Natural killer cell (primary cell): ENCODE measurements around the gene DIPK1A. TPM values are rescaled to one million over a fixed set of nuclear protein-coding genes. Genes with fewer than 3 reads are reported as not detected.

Experiments
- ATAC-seq, 3 donors: fragments of 150-1000 bp in 2 of 3; fragments of 200-7000 bp in 1 of 3; cut with Tn5 transposase; 1 replicate in 1 of 3; 2 replicates in 2 of 3; pipeline ENCODE4 v1.10.0; 2021; ENCODE audit warnings: mild to moderate bottlenecking in 2 of 3, moderate library complexity in 2 of 3
- DNase-seq, 2 donors: peaks; one replicate each; pipeline versions ENCODE4 v3.0.0 to v3.0.0-alpha.2; 2013 to 2021; ENCODE audit warnings: mixed read lengths in 1 of 2
- H3K27ac ChIP-seq: one replicate; pipeline ENCODE4 v1.5.1; 2013; ENCODE audit warnings: mild to moderate bottlenecking, low read length
- H3K27me3 ChIP-seq: one replicate; pipeline ENCODE4 v1.6.1; 2013; ENCODE audit warnings: low read length; ENCODE audit not compliant: control insufficient read depth, insufficient read depth
- H3K36me3 ChIP-seq: one replicate; pipeline ENCODE4 v1.6.1; 2013; ENCODE audit warnings: low read length; ENCODE audit not compliant: control insufficient read depth, insufficient read depth
- H3K4me1 ChIP-seq: one replicate; pipeline ENCODE4 v1.6.1; 2013; ENCODE audit warnings: low read length; ENCODE audit not compliant: control insufficient read depth, insufficient read depth
- H3K4me3 ChIP-seq: one replicate; pipeline ENCODE4 v1.5.1; 2013; ENCODE audit warnings: low read length
- H3K9me3 ChIP-seq: one replicate; pipeline ENCODE4 v1.6.1; 2013; ENCODE audit warnings: low read length; ENCODE audit not compliant: control insufficient read depth, insufficient read depth
- H3K27ac Mint-ChIP-seq, 2 donors: one replicate each; pipeline ENCODE4 v1.8.0; 2022; ENCODE audit warnings: mild to moderate bottlenecking in 2 of 2, mixed read lengths in 2 of 2, moderate library complexity in 1 of 2
- H3K27me3 Mint-ChIP-seq, 2 donors: one replicate each; pipeline ENCODE4 v1.8.0; 2022; ENCODE audit warnings: low read depth in 2 of 2, mixed read lengths in 2 of 2
- H3K36me3 Mint-ChIP-seq: one replicate; pipeline ENCODE4 v1.8.0; 2022; ENCODE audit warnings: mixed read lengths
- H3K4me1 Mint-ChIP-seq, 2 donors: one replicate each; pipeline ENCODE4 v1.8.0; 2022; ENCODE audit warnings: mixed read lengths in 2 of 2
- H3K4me3 Mint-ChIP-seq: one replicate; pipeline ENCODE4 v1.8.0; 2022; ENCODE audit warnings: mild to moderate bottlenecking, moderate library complexity, mixed read lengths
- H3K9me3 Mint-ChIP-seq, 2 donors: one replicate each; pipeline ENCODE4 v1.8.0; 2022; ENCODE audit warnings: mixed read lengths in 2 of 2
- WGBS: methylation state at CpG from one replicate; pipeline ENCODE4 v1.1.7; 2013; ENCODE audit warnings: missing lambda C conversion rate; ENCODE audit not compliant: insufficient coverage; 5-methylcytosine and 5-hydroxymethylcytosine counted together
- intact Hi-C: fragments of 100-400 bp; cut with micrococcal nuclease; formaldehyde crosslinking; loops from one replicate; pipeline ENCODE4 v1.14.2; 2022
- total RNA-seq, 4 donors: library from RNA; stranded (reverse); fragments of 120-200 nt in 1 of 4; gene quantifications; one replicate each; pipeline versions ENCODE4 v1.2.3 to v1.2.4, GENCODE V29; 2013 to 2022
- TF ChIP-seq, protein P1 (sequence below): fragments of 200-600 bp; IDR thresholded peaks from one replicate; pipeline ENCODE4 v1.8.0; 2022; ENCODE audit warnings: antibody characterized with exemption

Gene DIPK1A
- total RNA-seq, 3 donors from 2014 or later (not counting 1 experiment from before 2014, with no cell fraction given), result 7.0 to 11.3 (median 11.2) TPM

DNA sequence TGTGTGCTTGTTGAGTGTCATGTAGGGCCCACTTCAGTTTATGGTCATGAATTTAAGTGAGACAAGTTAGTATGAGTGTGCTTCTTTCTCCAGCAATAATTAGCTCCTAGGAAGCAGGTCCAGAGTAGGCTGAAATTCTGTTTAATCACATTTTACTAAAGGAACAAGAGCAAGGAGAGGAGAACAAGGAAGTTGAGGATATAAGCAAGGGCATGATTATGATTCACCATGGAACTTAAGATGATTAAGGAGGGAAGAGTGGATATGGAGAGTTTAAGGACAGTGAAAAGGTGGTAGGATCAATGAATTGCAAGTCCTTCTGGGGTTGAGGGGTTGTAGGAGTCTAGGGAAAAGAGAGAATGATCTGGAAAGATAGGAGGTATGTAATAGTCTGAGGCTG, 3.1 kb upstream of the DIPK1A start:
- H3K9me3 Mint-ChIP-seq, result no peaks in the 10 kb centered on the region
- no peaks in the 10 kb centered on the region for H3K9me3 ChIP-seq
- no peak overlapping the region for H3K27ac ChIP-seq
- peaks cover 34% of the 10 kb centered on the region for H3K4me1 ChIP-seq
- H3K27ac Mint-ChIP-seq, result no peak overlapping the region
- no peaks in the 10 kb centered on the region for H3K27me3 ChIP-seq
- no peak for DNase-seq
- TF ChIP-seq, protein P1, sequence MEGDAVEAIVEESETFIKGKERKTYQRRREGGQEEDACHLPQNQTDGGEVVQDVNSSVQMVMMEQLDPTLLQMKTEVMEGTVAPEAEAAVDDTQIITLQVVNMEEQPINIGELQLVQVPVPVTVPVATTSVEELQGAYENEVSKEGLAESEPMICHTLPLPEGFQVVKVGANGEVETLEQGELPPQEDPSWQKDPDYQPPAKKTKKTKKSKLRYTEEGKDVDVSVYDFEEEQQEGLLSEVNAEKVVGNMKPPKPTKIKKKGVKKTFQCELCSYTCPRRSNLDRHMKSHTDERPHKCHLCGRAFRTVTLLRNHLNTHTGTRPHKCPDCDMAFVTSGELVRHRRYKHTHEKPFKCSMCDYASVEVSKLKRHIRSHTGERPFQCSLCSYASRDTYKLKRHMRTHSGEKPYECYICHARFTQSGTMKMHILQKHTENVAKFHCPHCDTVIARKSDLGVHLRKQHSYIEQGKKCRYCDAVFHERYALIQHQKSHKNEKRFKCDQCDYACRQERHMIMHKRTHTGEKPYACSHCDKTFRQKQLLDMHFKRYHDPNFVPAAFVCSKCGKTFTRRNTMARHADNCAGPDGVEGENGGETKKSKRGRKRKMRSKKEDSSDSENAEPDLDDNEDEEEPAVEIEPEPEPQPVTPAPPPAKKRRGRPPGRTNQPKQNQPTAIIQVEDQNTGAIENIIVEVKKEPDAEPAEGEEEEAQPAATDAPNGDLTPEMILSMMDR, result no peak
- no peaks in the 10 kb centered on the region for H3K36me3 ChIP-seq
- no peak overlapping the region for H3K4me3 ChIP-seq
- no peaks in the 10 kb centered on the region for H3K27me3 Mint-ChIP-seq
- H3K4me1 Mint-ChIP-seq, result peaks cover 15% of the 10 kb centered on the region in 2 donors
- no peak for ATAC-seq
- intact Hi-C loops, result loop anchor here (10.0 kb wide), 1 partner anchor 880 kb away; no protein-coding TSS in a partner anchor
- H3K36me3 Mint-ChIP-seq, result no peaks in the 10 kb centered on the region
- H3K4me3 Mint-ChIP-seq, result no peak overlapping the region

DNA sequence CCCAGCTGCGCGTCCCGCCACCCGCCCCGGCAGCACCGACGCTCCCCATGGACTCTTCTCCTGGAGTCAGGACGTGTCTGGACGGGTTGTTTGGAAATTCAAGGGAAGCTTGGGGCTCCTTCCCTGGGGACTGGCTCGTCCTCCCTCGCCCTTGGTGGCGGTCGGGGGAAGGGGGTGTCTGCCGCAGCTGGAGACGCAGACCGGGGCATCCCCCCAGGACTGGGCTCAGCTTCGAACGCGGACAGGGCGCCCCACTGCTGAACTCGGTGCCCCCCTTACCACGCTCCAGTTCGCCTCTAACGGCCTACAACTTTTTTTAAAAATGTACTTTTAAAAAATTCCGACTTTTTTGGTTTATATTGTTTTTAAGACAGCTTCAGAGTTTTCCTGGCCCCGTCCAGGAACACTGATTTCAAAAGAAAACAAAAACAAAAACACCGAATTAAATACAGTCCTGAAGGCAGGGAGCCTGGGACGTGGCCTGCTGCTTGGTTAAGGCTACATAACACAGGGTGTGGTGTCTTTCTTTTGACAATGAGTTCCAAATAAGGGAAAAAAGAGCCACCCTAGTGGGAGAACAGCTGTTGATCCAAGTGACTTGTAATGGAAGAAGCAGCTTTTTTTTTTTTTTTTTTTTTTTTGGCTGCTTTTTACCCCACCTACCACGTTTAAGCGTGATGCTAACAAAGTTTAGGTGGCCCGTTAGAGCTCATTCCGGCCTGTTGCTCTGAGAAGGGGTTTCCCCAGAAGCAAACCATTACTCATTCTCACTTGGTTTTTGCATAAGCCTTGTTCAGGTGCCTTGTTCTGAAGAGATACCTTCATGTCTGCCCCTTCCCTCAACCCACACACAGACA, 862 bp upstream of the DIPK1A start:
- H3K27me3 Mint-ChIP-seq, result no peaks in the 10 kb centered on the region
- DNase-seq, result peak; percentile 39 to 93

DNA sequence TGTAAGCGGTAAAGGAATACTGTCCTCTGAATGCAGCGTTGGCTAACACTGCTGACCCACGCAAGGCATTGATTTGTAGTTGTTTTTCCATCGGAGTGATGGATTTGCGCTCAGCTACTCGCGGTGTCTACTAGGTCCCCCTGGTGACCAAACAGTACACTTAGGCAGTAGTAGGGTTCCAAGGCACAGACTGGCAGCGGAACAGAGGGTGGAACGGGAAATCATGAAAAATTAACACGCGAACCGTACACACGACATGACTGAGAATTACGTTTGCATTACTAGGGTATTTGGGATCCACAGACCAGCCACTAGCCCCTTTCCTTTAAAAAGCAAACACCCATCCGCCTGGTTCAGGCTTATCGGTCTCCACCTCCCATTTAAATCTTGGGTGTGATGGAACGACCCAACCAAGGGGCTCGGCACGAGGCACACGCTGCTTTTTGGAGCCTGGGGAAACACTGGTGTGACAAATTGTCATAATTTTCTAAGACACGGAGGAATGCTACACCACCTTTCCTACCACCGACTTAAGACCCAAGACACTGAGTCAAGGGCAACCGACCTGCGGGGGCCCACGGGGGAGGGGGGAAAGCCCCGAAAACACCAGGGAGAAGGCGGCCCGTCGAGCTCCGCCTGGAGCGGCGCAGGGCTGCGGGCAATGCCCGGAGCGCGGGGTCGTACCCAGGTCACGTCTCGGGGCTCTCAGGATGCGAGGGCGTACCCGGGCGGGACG, 699 bp downstream of the DIPK1A start:
- 0% methylated on average over 44 of the region's 44 CpGs for WGBS
- TF ChIP-seq, protein P1, result peak; percentile 49
- Mint-ChIP-seq H3K36me3 (no peaks in the 10 kb centered on the region), H3K27ac (peak overlapping the region; percentile 93 to 95), H3K27me3 (no peaks in the 10 kb centered on the region), H3K9me3 (no peaks in the 10 kb centered on the region), H3K4me1 (peaks cover 39 to 40% of the 10 kb centered on the region in 2 donors), H3K4me3 (peak overlapping the region; percentile 95)
- H3K9me3 ChIP-seq, result no peaks in the 10 kb centered on the region
- DNase-seq (peak; percentile 69 to 89), ATAC-seq (peak; percentile 34 to 63 (median 39))
- H3K27ac ChIP-seq, result peak overlapping the region; percentile 92
- intact Hi-C loops, result loop anchor here (1.0 to 10.0 kb wide), 6 partner anchors 34 to 884 kb away; partner anchors contain the start of genes CCDC18 and TMED5
- H3K36me3 ChIP-seq, result no peaks in the 10 kb centered on the region
- H3K27me3 ChIP-seq, result no peaks in the 10 kb centered on the region
- peak overlapping the region; percentile 91 for H3K4me3 ChIP-seq
- peaks cover 46% of the 10 kb centered on the region for H3K4me1 ChIP-seq

More for the DNA sequence above, 862 bp upstream of the DIPK1A start:
- no peaks in the 10 kb centered on the region for H3K36me3 ChIP-seq
- Mint-ChIP-seq H3K4me1 (peaks cover 23 to 25% of the 10 kb centered on the region in 2 donors), H3K36me3 (no peaks in the 10 kb centered on the region), H3K27ac (no peak overlapping the region), H3K4me3 (no peak overlapping the region), H3K9me3 (no peaks in the 10 kb centered on the region)
- intact Hi-C loops, result loop anchor here (1.0 to 10.0 kb wide), 5 partner anchors 19 to 883 kb away; partner anchors contain the start of genes CCDC18 and TMED5
- peaks cover 43% of the 10 kb centered on the region for H3K4me1 ChIP-seq
- peak; percentile 61 to 70 (median 64) for ATAC-seq
- TF ChIP-seq, protein P1, result no peak
- H3K27me3 ChIP-seq, result no peaks in the 10 kb centered on the region
- peak overlapping the region; percentile 99 for H3K27ac ChIP-seq
- no peaks in the 10 kb centered on the region for H3K9me3 ChIP-seq
- peak overlapping the region; percentile 91 for H3K4me3 ChIP-seq
- under 1% methylated on average over 28 of the region's 32 CpGs for WGBS
